ENCODE data around the gene MED16.

Gene MED16

DNA sequence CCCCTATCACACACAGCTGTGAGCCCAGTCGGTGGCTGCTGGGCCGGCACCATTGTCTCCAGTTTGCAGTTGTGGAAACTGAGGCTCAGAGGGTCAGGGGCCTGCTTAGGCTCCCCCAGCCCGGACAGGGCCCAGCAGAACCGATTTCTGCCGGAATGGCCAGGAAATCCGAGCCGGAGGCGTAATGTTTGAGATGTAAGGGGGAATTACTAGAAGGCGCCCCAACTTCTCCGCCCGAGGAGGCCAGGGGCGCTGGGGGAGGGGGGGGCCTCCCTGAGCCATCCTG is 25.1 kb upstream of the MED16 start:
- H3K4me2 ChIP-seq (ENCODE audit: insufficient read depth, low read length), result no peak overlapping the region
- no peak overlapping the region for H3K9ac ChIP-seq (ENCODE audit: low read depth, low read length)
- no peak overlapping the region for H3K27ac ChIP-seq (ENCODE audit: low read length)
- no peak overlapping the region for H2AFZ ChIP-seq (ENCODE audit: low read depth, low read length)
- peaks cover 7% of the 10 kb centered on the region for H3K79me2 ChIP-seq (ENCODE audit: insufficient read depth, low read length)
- H3K4me1 ChIP-seq (ENCODE audit: insufficient read depth, low read length), result peaks cover 16% of the 10 kb centered on the region
- peaks cover 3% of the 10 kb centered on the region for H3K27me3 ChIP-seq (ENCODE audit: insufficient read depth, low read length, poor library complexity)
- no peaks in the 10 kb centered on the region; the same call in 1 of the 2 replicates for H3K36me3 ChIP-seq (ENCODE audit: insufficient read depth, low read length)
- H4K20me1 ChIP-seq (ENCODE audit: insufficient read depth, low read length), result no peaks in the 10 kb centered on the region
- DNase-seq (no peak), ATAC-seq (ENCODE audit: insufficient read depth, low read depth) (no peak)
- H3K4me3 ChIP-seq (ENCODE audit: low read depth in 1 of 2, low read length in 2 of 2), result no peak overlapping the region
- H3K9me3 ChIP-seq (ENCODE audit: insufficient read depth, low read length, severe bottlenecking), result no peaks in the 10 kb centered on the region
- TF ChIP-seq, protein P1, sequence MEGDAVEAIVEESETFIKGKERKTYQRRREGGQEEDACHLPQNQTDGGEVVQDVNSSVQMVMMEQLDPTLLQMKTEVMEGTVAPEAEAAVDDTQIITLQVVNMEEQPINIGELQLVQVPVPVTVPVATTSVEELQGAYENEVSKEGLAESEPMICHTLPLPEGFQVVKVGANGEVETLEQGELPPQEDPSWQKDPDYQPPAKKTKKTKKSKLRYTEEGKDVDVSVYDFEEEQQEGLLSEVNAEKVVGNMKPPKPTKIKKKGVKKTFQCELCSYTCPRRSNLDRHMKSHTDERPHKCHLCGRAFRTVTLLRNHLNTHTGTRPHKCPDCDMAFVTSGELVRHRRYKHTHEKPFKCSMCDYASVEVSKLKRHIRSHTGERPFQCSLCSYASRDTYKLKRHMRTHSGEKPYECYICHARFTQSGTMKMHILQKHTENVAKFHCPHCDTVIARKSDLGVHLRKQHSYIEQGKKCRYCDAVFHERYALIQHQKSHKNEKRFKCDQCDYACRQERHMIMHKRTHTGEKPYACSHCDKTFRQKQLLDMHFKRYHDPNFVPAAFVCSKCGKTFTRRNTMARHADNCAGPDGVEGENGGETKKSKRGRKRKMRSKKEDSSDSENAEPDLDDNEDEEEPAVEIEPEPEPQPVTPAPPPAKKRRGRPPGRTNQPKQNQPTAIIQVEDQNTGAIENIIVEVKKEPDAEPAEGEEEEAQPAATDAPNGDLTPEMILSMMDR (IDR thresholded peaks at IDR 0.05; ENCODE audit: borderline replicate concordance, extremely low read depth, low read length, poor library complexity, severe bottlenecking), result no peak
- TF ChIP-seq EZH2 (IDR thresholded peaks at IDR 0.05; ENCODE audit: borderline replicate concordance, low read depth, low read length, severe bottlenecking), result no peak

DNA sequence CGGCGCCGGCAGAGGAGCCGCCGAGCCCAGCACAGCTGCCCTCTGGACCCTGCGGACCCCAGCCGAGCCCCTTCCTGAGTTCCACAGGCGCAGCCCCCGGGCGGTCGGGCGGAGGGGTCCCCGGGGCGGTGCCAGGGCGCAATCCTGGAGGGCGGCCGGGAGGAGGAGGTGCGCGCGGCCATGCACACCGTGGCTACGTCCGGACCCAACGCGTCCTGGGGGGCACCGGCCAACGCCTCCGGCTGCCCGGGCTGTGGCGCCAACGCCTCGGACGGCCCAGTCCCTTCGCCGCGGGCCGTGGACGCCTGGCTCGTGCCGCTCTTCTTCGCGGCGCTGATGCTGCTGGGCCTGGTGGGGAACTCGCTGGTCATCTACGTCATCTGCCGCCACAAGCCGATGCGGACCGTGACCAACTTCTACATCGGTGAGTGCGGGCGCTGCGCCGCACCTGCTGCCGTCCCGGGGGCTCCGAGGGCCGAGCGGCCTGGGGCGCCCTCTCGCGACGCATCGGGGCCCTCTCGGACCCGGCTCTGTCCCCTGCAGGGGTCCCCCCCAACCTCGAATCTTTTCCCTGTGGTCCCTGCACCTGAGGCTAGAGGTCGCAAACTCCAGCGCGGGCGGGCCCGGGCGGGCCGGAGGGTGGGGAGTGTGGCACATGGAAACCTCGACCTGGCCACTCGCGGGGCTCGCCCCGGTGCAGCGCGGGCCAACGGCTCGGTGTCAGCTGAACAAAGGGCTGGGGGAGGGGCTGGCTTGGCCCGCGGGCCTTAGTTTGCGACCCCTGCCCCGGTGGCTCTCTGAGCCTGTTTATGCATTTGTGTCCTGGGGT is 24.6 kb upstream of the MED16 start, which contains the start of gene KISS1R:
TSS of gene KISS1R (plus strand) at position 11 of the 829 bp plus-strand sequence. CDS start at position 181, 170 bp downstream.
- ATAC-seq (ENCODE audit: insufficient read depth, low read depth) (no peak), DNase-seq (no peak)
- Histone ChIP-seq H4K20me1 (ENCODE audit: insufficient read depth, low read length) (no peaks in the 10 kb centered on the region), H3K79me2 (ENCODE audit: insufficient read depth, low read length) (peaks cover 10% of the 10 kb centered on the region), H3K4me2 (ENCODE audit: insufficient read depth, low read length) (no peak within 1 kb of the TSS), H3K36me3 (ENCODE audit: insufficient read depth, low read length) (no peaks in the 10 kb centered on the region; the same call in 1 of the 2 replicates), H3K27ac (ENCODE audit: low read length) (no peak within 1 kb of the TSS), H3K9ac (ENCODE audit: low read depth, low read length) (no peak within 1 kb of the TSS), H3K9me3 (ENCODE audit: insufficient read depth, low read length, severe bottlenecking) (no peaks in the 10 kb centered on the region), H3K4me3 (ENCODE audit: low read depth in 1 of 2, low read length in 2 of 2) (no peak within 1 kb of the TSS), H3K4me1 (ENCODE audit: insufficient read depth, low read length) (peaks cover 16% of the 10 kb centered on the region), H2AFZ (ENCODE audit: low read depth, low read length) (no peak within 1 kb of the TSS), H3K27me3 (ENCODE audit: insufficient read depth, low read length, poor library complexity) (peaks cover 3% of the 10 kb centered on the region)
- TF ChIP-seq, protein P1 (IDR thresholded peaks at IDR 0.05; ENCODE audit: borderline replicate concordance, extremely low read depth, low read length, poor library complexity, severe bottlenecking), result no peak
- no peak for TF ChIP-seq EZH2 (IDR thresholded peaks at IDR 0.05; ENCODE audit: borderline replicate concordance, low read depth, low read length, severe bottlenecking)

DNA sequence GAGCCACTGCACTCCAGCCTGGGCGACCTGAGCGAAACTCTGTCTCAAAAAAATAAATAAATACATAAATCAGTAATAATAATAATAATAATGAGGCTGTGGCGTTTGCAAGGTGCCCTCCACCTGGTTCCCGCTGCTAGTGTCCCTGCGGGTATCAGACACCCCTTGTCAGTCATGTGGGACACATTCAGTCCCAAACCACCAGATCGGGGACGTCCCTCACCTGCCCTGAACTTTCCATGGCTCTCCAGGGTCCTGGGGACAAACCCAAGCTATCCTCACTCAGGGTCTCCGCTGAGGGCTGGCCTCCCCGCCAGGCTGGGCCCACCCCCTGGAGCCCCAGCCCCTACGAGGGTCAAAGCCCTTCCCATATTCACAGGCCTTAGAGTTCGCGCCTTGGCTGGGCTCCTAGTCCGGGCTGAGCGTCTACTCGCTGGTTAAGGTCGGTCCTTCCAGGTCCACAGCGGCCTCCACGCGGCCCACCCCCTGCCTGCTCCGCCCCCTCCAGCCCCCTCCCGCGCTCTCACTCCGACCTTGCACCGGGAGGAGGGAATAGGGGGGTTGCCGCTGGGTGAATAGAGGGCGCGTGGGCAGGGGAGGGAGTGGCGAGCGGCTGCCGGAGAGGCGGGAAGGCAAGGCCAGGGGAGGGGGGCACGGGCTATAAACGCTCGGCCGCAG is 23.8 kb upstream of the MED16 start:
- no peaks in the 10 kb centered on the region for H3K9me3 ChIP-seq (ENCODE audit: insufficient read depth, low read length, severe bottlenecking)
- no peak overlapping the region for H3K4me2 ChIP-seq (ENCODE audit: insufficient read depth, low read length)
- no peak overlapping the region for H2AFZ ChIP-seq (ENCODE audit: low read depth, low read length)
- H4K20me1 ChIP-seq (ENCODE audit: insufficient read depth, low read length), result no peaks in the 10 kb centered on the region
- H3K4me1 ChIP-seq (ENCODE audit: insufficient read depth, low read length), result peaks cover 11% of the 10 kb centered on the region
- peaks cover 15% of the 10 kb centered on the region for H3K79me2 ChIP-seq (ENCODE audit: insufficient read depth, low read length)
- TF ChIP-seq, protein P1 (IDR thresholded peaks at IDR 0.05; ENCODE audit: borderline replicate concordance, extremely low read depth, low read length, poor library complexity, severe bottlenecking), result no peak
- ATAC-seq (ENCODE audit: insufficient read depth, low read depth) (no peak), DNase-seq (no peak)
- peaks cover 3% of the 10 kb centered on the region for H3K27me3 ChIP-seq (ENCODE audit: insufficient read depth, low read length, poor library complexity)
- no peak overlapping the region for H3K4me3 ChIP-seq (ENCODE audit: low read depth in 1 of 2, low read length in 2 of 2)
- no peaks in the 10 kb centered on the region; the same call in 1 of the 2 replicates for H3K36me3 ChIP-seq (ENCODE audit: insufficient read depth, low read length)
- H3K27ac ChIP-seq (ENCODE audit: low read length), result no peak overlapping the region
- H3K9ac ChIP-seq (ENCODE audit: low read depth, low read length), result no peak overlapping the region
